ENCODE measurements around the gene C3orf20.

- no peak for TF ChIP-seq SMC3 (conservative IDR thresholded peaks at IDR 0.05; ENCODE audit: poor library complexity)
- no peak for TF ChIP-seq CTCF (IDR thresholded peaks at IDR 0.05; ENCODE audit: poor library complexity, severe bottlenecking)
- TF ChIP-seq TAF1 (IDR thresholded peaks at IDR 0.05; ENCODE audit: low read depth), result no peak
- TF ChIP-seq RAD21 (conservative IDR thresholded peaks at IDR 0.05), result no peak
- no peak for TF ChIP-seq EZH2 (IDR thresholded peaks at IDR 0.05; ENCODE audit: borderline replicate concordance, insufficient read depth, low read length, poor library complexity, severe bottlenecking)
Measured at GRCh38 chr3:14657579-14657978, 17.4 kb upstream of the C3orf20 start.

All from neural cell (in vitro differentiated cells).